Measurements from ENCODE around the gene ARHGAP40.

DNA sequence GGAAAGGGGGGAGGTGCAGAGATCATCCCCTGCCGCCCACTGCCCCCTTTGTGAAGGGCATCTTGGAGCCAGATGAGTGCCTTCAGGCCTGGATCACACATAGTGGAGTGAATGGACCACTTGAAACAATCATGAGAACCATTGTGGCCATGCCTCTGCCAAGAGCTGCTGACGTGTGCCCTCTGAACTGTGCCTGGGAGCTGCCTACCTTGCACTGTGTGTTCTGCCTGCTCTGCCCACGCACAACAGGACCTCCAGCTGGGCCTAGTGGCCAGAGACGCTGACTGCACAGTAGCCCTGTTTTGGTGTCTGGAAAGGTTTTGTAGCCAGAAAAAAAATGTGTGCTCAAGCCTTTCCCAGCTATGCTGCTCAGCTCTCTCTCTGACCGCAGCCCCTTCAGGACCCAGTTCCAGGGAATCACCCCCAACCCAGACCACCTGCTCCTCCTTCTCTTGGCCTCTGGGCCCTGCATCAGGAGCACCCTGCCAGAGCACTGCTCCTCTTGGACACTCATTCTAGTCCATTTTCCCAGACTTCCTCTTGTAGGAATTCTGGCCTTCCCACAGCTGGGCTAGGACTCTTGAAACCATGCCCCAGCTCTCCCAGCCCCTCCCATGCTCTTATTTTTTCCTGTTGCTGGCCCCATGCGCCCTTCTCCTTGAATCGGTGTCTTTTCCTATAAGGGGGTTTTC lies 22.2 kb upstream of the ARHGAP40 start:
- no peak for TF ChIP-seq RCOR1 (IDR thresholded peaks at IDR 0.05; ENCODE audit: borderline replicate concordance in 1 of 2, low read depth in 2 of 2, low read length in 2 of 2)
- no peak for TF ChIP-seq SIN3A (IDR thresholded peaks at IDR 0.05; ENCODE audit: borderline replicate concordance in 2 of 2, control insufficient read depth in 1 of 2, low read depth in 2 of 2, low read length in 2 of 2)
- TF ChIP-seq, protein P1, sequence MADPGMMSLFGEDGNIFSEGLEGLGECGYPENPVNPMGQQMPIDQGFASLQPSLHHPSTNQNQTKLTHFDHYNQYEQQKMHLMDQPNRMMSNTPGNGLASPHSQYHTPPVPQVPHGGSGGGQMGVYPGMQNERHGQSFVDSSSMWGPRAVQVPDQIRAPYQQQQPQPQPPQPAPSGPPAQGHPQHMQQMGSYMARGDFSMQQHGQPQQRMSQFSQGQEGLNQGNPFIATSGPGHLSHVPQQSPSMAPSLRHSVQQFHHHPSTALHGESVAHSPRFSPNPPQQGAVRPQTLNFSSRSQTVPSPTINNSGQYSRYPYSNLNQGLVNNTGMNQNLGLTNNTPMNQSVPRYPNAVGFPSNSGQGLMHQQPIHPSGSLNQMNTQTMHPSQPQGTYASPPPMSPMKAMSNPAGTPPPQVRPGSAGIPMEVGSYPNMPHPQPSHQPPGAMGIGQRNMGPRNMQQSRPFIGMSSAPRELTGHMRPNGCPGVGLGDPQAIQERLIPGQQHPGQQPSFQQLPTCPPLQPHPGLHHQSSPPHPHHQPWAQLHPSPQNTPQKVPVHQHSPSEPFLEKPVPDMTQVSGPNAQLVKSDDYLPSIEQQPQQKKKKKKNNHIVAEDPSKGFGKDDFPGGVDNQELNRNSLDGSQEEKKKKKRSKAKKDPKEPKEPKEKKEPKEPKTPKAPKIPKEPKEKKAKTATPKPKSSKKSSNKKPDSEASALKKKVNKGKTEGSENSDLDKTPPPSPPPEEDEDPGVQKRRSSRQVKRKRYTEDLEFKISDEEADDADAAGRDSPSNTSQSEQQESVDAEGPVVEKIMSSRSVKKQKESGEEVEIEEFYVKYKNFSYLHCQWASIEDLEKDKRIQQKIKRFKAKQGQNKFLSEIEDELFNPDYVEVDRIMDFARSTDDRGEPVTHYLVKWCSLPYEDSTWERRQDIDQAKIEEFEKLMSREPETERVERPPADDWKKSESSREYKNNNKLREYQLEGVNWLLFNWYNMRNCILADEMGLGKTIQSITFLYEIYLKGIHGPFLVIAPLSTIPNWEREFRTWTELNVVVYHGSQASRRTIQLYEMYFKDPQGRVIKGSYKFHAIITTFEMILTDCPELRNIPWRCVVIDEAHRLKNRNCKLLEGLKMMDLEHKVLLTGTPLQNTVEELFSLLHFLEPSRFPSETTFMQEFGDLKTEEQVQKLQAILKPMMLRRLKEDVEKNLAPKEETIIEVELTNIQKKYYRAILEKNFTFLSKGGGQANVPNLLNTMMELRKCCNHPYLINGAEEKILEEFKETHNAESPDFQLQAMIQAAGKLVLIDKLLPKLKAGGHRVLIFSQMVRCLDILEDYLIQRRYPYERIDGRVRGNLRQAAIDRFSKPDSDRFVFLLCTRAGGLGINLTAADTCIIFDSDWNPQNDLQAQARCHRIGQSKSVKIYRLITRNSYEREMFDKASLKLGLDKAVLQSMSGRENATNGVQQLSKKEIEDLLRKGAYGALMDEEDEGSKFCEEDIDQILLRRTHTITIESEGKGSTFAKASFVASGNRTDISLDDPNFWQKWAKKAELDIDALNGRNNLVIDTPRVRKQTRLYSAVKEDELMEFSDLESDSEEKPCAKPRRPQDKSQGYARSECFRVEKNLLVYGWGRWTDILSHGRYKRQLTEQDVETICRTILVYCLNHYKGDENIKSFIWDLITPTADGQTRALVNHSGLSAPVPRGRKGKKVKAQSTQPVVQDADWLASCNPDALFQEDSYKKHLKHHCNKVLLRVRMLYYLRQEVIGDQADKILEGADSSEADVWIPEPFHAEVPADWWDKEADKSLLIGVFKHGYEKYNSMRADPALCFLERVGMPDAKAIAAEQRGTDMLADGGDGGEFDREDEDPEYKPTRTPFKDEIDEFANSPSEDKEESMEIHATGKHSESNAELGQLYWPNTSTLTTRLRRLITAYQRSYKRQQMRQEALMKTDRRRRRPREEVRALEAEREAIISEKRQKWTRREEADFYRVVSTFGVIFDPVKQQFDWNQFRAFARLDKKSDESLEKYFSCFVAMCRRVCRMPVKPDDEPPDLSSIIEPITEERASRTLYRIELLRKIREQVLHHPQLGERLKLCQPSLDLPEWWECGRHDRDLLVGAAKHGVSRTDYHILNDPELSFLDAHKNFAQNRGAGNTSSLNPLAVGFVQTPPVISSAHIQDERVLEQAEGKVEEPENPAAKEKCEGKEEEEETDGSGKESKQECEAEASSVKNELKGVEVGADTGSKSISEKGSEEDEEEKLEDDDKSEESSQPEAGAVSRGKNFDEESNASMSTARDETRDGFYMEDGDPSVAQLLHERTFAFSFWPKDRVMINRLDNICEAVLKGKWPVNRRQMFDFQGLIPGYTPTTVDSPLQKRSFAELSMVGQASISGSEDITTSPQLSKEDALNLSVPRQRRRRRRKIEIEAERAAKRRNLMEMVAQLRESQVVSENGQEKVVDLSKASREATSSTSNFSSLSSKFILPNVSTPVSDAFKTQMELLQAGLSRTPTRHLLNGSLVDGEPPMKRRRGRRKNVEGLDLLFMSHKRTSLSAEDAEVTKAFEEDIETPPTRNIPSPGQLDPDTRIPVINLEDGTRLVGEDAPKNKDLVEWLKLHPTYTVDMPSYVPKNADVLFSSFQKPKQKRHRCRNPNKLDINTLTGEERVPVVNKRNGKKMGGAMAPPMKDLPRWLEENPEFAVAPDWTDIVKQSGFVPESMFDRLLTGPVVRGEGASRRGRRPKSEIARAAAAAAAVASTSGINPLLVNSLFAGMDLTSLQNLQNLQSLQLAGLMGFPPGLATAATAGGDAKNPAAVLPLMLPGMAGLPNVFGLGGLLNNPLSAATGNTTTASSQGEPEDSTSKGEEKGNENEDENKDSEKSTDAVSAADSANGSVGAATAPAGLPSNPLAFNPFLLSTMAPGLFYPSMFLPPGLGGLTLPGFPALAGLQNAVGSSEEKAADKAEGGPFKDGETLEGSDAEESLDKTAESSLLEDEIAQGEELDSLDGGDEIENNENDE (IDR thresholded peaks at IDR 0.05; ENCODE audit: low read depth, low read length) = no peak
- TF ChIP-seq ARHGAP35 (IDR thresholded peaks at IDR 0.05; ENCODE audit: partially characterized antibody) = no peak
- no peak for TF ChIP-seq DPF2 (IDR thresholded peaks at IDR 0.05)
- TF ChIP-seq, protein P2, sequence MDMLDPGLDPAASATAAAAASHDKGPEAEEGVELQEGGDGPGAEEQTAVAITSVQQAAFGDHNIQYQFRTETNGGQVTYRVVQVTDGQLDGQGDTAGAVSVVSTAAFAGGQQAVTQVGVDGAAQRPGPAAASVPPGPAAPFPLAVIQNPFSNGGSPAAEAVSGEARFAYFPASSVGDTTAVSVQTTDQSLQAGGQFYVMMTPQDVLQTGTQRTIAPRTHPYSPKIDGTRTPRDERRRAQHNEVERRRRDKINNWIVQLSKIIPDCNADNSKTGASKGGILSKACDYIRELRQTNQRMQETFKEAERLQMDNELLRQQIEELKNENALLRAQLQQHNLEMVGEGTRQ (CRISPR knock-in tag; IDR thresholded peaks at IDR 0.05) = no peak
- no peak for TF ChIP-seq KDM5B (IDR thresholded peaks at IDR 0.05; ENCODE audit: insufficient replicate concordance, low read depth, low read length)
- 0 out of 2 replicates have a peak, but pooled peaks have one; percentile 13 for TF ChIP-seq POLR2A (conservative IDR thresholded peaks at IDR 0.05)
- TF ChIP-seq RAD21 (CRISPR knock-in tag; conservative IDR thresholded peaks at IDR 0.05 in 1 of 2, IDR thresholded peaks at IDR 0.05 in 1 of 2) = no peak

Measured in K562 (cell line).